Stimulated activated CD8-positive, alpha-beta memory T cell treated with anti-CD3 and anti-CD28 coated beads, Interleukin-15, amount 100 ng/mL, for 48 hours (primary cell): ENCODE measurements around the gene NID1.
"Not testable (repeated sequence)": the region's sequence is repeated elsewhere in the genome, so short reads cannot be mapped to it uniquely, and the experiment has no call there.

Experiments
- DNase-seq, 2 donors: peaks; one replicate each; pipeline ENCODE4 v3.0.0-alpha.2; 2020; ENCODE audit warnings: low read depth in 2 of 2

Gene NID1

GRCh38 chr1:235933766-235934116 lies 131.1 kb downstream of the NID1 start:
- no peak for DNase-seq

GRCh38 chr1:235933017-235933765 lies 131.7 kb downstream of the NID1 start:
- DNase-seq = no peak

- no peak for DNase-seq
These were observed 132.8 kb downstream of the NID1 start for GRCh38 chr1:235932090-235932510.

GRCh38 chr1:235931171-235931738 lies 133.6 kb downstream of the NID1 start:
- DNase-seq = no peak

GRCh38 chr1:235930543-235930942 lies 134.3 kb downstream of the NID1 start:
- DNase-seq = no peak

GRCh38 chr1:235929216-235929615 lies 135.7 kb downstream of the NID1 start:
- no peak for DNase-seq

- DNase-seq = no peak
These were observed 136.7 kb downstream of the NID1 start for GRCh38 chr1:235928197-235928596.

- not testable (repeated sequence) for DNase-seq
These were observed 137.3 kb downstream of the NID1 start for GRCh38 chr1:235927551-235927950.
